Duodenal mucosa (tissue), 2 donors: Measurements from ENCODE around the gene TEKT1.
A peak's percentile ranks its signal among the peaks of the same experiment; 100 is the strongest.
"Not testable (repeated sequence)": the region's sequence is repeated elsewhere in the genome, so short reads cannot be mapped to it uniquely, and the experiment has no call there.

Experiments
- H3K27ac ChIP-seq: one replicate; pipeline ENCODE4 v1.7.0; 2013; ENCODE audit warnings: low read depth, low read length
- H3K27me3 ChIP-seq, 2 donors: one replicate each; pipeline ENCODE4 v1.7.0; 2013; ENCODE audit warnings: low read length in 2 of 2, control low read depth in 1 of 2; ENCODE audit not compliant: insufficient read depth in 2 of 2, control insufficient read depth in 1 of 2
- H3K36me3 ChIP-seq, 2 donors: one replicate each; pipeline ENCODE4 v1.7.0; 2013; ENCODE audit warnings: low read length in 2 of 2, control low read depth in 1 of 2; ENCODE audit not compliant: insufficient read depth in 2 of 2, control insufficient read depth in 1 of 2
- H3K4me1 ChIP-seq, 2 donors: one replicate each; pipeline ENCODE4 v1.7.0; 2013; ENCODE audit warnings: low read length in 2 of 2, control low read depth in 1 of 2; ENCODE audit not compliant: insufficient read depth in 2 of 2, control insufficient read depth in 1 of 2
- H3K4me3 ChIP-seq, 2 donors: one replicate each; pipeline ENCODE4 v1.7.0; 2013; ENCODE audit warnings: low read length in 2 of 2, low read depth in 1 of 2
- H3K9ac ChIP-seq, 2 donors: one replicate each; pipeline ENCODE4 v1.7.0; 2013; ENCODE audit warnings: low read length in 2 of 2, low read depth in 1 of 2
- H3K9me3 ChIP-seq, 2 donors: one replicate each; pipeline ENCODE4 v1.7.0; 2013; ENCODE audit warnings: low read length in 2 of 2, control low read depth in 1 of 2; ENCODE audit not compliant: control insufficient read depth in 1 of 2

Gene TEKT1

DNA sequence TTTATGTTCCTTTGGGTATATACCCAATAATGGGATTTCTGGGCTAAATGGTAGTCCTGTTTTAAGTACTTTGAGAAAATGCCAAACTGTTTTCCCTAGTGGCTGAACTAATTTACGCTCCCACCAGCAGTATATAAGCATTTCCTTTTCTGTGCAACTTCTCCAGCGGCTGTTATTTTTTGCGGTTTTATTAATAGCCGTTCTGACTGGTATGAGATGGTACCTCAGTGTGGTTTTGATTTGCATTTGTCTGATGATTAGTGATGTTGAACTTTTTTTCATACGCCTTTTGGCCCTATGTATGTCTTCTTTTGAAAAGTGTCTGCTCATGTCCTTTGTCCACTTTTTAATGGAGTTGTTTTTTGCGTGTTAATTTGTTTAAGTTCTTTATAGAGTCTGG is 25.8 kb upstream of the TEKT1 start:
- no peaks in the 10 kb centered on the region for H3K4me1 ChIP-seq

DNA sequence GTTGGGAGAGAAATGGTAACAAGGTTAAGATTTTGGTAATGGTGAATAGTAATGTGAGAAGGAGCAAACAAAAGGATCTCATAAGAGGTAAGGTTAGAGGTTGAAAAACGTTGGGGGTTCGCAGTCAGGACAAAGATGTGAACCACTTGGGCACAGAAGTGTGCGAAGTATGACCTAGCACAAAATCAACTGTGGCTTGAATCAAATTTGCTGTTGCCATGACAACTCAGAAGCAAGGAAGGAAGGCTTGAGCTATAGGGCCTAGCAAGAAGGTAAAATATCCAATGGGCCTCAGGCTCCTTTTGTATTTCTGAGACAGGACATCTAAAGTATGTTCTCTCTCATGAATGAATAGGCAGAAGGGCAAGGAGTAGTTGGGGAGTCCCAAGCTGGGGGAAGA is 24.5 kb upstream of the TEKT1 start:
- Histone ChIP-seq H3K4me3 (no peak overlapping the region), H3K36me3 (no peaks in the 10 kb centered on the region), H3K4me1 (no peaks in the 10 kb centered on the region), H3K27ac (no peak overlapping the region), H3K9ac (no peak overlapping the region), H3K27me3 (peaks cover 0 to 3% of the 10 kb centered on the region in 2 donors), H3K9me3 (no peaks in the 10 kb centered on the region)

More for the DNA sequence above, 25.8 kb upstream of the TEKT1 start:
- Histone ChIP-seq H3K27me3 (peaks cover under 1 to 3% of the 10 kb centered on the region in 2 donors), H3K4me3 (no peak overlapping the region), H3K36me3 (no peaks in the 10 kb centered on the region), H3K9me3 (no peaks in the 10 kb centered on the region), H3K27ac (no peak overlapping the region), H3K9ac (no peak overlapping the region)

DNA sequence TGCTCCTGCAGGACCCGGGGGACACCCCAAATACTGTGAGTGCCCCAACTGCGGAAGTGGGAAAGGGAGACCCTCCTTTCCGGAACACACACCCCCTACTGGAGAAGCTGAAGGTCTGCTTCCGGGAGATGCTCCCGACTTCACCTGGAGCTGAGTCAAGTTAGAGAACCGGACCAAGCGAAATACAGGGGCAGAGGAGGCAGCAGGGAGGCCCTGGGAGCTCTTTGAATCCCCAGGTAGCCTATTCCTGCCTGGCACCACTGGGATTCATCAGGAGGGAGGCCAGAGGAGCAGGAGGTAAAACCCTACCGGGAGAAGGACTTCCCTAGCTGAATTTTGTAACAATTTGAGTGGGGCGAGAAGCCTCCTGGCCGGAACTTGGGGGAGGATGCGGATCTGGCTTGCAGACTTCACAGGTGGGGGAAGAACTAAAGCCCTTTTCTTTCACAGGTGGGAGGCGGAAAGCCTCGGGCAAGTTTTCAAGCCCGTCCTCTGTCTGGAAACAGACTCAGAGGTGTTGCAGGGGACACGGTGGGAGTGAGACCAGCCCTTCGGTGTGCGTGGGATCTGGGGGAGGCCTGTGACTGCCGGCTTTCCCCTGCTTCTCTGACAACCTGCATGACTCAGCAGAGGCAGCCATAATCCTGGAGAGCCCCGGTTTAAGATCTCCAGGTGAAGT is 22.4 kb upstream of the TEKT1 start:
- Histone ChIP-seq H3K9me3 (no peaks in the 10 kb centered on the region), H3K4me3 (peak overlapping the region in 1 of 2 donors; percentile 56), H3K27ac (no peak overlapping the region), H3K36me3 (no peaks in the 10 kb centered on the region), H3K9ac (no peak overlapping the region), H3K4me1 (no peaks in the 10 kb centered on the region), H3K27me3 (peaks cover 0 to 3% of the 10 kb centered on the region in 2 donors)

DNA sequence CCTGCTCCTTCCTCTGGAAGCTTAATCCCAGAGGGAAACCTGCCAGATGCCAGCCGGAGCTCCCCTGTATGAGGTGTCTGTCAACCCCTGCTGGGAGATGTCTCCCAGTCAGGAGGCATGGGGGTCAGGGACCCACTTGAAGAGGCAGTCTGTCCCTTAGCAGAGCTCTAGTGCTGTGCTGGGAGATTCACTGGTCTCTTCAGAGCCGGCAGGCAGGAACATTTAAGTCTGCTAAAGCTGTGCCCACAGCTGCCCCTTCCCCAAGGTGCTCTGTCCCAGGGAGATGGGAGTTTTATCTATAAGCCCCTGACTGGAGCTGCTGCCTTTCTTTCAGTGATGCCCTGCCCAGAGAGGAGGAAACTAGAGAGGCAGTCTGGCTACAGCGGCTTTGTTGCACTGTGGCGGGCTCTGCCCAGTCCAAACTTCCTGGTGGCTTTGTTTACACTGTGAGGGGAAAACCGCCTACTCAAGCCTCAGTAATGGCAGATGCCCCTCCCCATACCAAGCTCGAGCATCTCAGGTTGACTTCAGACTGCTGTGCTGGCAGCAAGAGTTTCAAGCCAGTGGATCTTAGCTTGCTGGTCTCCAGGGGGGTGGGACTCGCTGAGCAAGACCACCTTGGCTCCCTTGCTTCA is 17.1 kb upstream of the TEKT1 start:
- H3K4me1 ChIP-seq, H3K9me3 ChIP-seq, H3K27me3 ChIP-seq, H3K36me3 ChIP-seq, H3K27ac ChIP-seq, H3K4me3 ChIP-seq, H3K9ac ChIP-seq: not testable (repeated sequence)

DNA sequence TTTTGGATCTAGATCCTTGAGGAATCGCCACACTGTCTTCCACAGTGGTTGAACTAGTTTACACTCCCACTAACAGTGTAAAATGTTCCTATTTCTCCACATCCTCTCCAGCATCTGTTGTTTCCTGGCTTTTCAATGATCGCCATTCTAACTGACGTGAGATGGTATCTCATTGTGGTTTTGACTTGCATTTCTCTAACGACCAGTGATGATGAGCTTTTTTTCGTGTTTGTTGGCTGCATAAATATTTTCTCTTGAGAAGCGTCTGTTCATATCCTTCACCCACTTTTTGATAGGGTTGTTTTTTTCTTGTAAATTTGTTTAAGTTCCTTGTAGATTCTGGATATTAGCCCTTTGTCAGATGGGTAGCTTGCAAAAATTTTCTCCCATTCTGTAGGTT is 14.6 kb upstream of the TEKT1 start:
- not testable (repeated sequence) for H3K9ac ChIP-seq, H3K27ac ChIP-seq, H3K36me3 ChIP-seq, H3K9me3 ChIP-seq, H3K27me3 ChIP-seq, H3K4me1 ChIP-seq, H3K4me3 ChIP-seq

DNA sequence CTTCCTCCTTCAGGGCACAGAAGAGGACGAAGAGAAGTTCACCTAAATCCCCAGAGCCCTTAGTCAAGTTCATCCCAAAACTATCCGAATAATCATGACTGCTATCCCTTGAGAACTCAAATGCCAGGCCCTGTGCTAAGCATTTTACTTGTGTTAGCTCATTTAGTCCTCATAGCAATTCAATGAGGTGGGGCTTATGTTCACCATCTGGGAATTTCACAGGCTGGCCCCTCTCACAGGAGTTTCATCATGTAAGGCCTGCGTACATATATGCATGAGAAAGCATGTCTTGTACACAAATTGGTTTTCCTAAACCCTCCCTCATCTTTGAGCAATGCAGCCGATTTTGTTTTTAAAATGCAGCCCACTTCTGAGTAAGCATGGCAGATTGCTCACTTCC is 12.9 kb upstream of the TEKT1 start:
- H3K36me3 ChIP-seq, H3K4me3 ChIP-seq, H3K4me1 ChIP-seq, H3K9ac ChIP-seq, H3K27ac ChIP-seq, H3K27me3 ChIP-seq, H3K9me3 ChIP-seq: not testable (repeated sequence)

DNA sequence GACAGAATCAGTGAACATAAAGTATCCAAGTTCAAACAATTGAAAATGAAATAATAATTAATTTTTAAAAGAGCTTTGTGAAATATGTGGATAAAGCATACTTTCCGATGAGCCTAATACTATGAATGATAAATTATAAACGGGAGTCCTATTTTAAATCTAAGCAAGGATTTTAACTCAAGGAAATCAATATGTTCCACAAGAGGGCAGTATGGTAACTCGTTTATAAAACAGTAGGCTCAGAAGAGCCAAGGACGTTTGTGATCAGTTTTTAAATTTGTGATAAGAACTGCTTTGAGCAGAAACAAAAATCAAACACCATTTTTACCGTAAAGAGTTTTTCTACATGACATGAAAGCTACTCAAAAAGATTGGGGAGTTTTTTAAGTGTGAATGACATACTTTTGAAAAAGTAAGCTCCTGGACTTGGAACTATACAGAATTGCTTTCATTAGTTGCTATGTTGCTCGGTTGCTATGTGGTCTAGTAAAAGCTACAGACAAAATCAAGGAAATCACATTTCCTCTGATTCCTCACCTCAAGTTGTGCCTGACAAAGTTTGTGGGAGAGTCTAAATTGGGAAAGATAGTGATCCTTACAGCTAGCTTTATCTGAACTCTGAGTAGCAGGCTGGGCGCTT is 11.8 kb upstream of the TEKT1 start:
- H3K9me3 ChIP-seq, result no peaks in the 10 kb centered on the region
- H3K36me3 ChIP-seq, result no peaks in the 10 kb centered on the region
- H3K4me3 ChIP-seq, result no peak overlapping the region
- no peaks in the 10 kb centered on the region for H3K4me1 ChIP-seq
- H3K27me3 ChIP-seq, result peaks cover 0 to under 1% of the 10 kb centered on the region in 2 donors
- H3K27ac ChIP-seq, result no peak overlapping the region
- H3K9ac ChIP-seq, result no peak overlapping the region

DNA sequence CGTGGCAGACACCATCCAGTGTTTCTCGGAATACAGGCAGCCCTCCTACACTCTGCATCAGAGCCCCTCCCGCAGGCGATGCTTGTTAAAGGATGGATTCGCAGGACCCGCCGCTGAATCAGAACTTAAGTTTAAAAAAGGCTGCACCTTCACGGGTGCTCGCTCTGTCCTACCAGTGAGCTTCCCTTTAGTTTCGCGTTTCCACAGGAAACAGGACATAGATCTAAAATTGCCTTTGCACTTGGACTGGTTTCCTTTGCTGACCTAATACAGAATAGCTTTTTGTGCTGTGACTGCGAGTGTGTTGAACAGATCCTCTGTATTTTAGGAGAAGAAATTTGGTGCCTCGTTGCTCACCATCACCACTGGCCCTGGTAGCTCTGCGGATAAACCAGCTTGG is 10.2 kb upstream of the TEKT1 start:
- H3K4me3 ChIP-seq, H3K36me3 ChIP-seq, H3K27me3 ChIP-seq, H3K4me1 ChIP-seq, H3K27ac ChIP-seq, H3K9ac ChIP-seq, H3K9me3 ChIP-seq: not testable (repeated sequence)

DNA sequence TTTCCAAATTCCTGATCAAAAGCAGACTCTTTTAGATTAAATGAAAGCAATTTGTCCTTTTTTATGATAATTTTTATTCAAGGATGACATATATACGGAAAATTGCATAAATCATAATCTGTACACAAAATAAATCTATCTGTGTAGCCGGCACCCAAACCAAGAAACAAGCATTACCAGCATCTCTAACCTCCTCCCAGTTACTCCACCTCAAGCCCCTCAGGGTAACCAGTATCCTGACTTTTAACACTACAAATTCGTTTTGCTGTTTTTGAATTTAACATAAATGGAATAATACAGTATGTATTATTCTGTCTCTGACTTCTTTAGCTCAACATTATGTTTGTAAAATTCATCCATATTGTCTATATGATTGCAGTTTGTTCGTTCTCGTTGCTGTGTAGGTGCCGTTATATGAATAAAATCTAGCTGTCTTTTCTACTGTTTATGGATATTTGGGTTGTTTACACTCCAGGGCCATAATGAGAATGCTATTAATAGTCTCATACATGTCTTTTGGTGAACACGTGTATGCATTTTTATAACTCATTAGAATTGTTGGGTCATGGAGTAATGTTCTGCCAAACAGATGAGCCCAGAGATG is 1.0 kb downstream of the TEKT1 start:
- Histone ChIP-seq H3K4me3 (no peak overlapping the region), H3K4me1 (peaks cover 3 to 6% of the 10 kb centered on the region in 2 donors), H3K9me3 (no peaks in the 10 kb centered on the region), H3K9ac (no peak overlapping the region), H3K36me3 (no peaks in the 10 kb centered on the region), H3K27ac (no peak overlapping the region), H3K27me3 (peaks cover 22 to 25% of the 10 kb centered on the region in 2 donors)

DNA sequence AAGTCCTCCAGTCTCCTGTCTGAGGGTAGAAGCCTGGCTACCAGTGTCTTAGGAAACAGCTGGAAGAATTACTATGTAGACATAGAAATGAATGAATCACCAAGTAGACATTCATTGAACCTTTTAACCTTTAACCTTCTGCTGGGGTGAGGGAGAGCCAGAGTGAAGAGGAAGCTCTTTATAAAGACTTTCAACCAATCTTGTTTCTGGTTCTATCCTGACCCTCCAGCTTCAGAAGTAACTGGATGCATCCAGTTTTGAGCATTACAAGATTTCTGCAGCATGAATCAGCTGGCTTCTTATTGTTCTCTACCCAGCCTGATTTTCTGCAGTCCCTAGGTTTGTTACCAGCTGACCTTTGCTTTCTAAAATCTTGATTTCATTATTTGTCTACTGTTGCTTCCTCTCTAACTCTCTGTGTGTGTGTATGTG is 8.5 kb downstream of the TEKT1 start:
- Histone ChIP-seq H3K4me1 (no peaks in the 10 kb centered on the region), H3K27ac (no peak overlapping the region), H3K27me3 (no peaks in the 10 kb centered on the region), H3K9me3 (no peaks in the 10 kb centered on the region), H3K36me3 (no peaks in the 10 kb centered on the region), H3K4me3 (no peak overlapping the region), H3K9ac (no peak overlapping the region)
